HG03135 (cell line): ENCODE data around the gene PIK3CB.
A peak's percentile ranks its signal among the peaks of the same experiment; 100 is the strongest.

Source experiments
- ATAC-seq: cut with Tn5 transposase; IDR thresholded peaks from one replicate; pipeline ENCODE4 v1.9.1; 2021; ENCODE audit warnings: mild to moderate bottlenecking, moderate library complexity; ENCODE audit not compliant: unreplicated experiment

The PIK3CB gene

GRCh38 chr3:138834596-138835396, at the start of gene PIK3CB:
Gene PIK3CB (minus strand): TSS chr3:138834928. CDS start chr3:138759343, 75,585 bp downstream.
- peak; percentile 92 for ATAC-seq

- ATAC-seq = no peak
Observed at GRCh38 chr3:138881233-138881632, 46.5 kb upstream of the PIK3CB start.

GRCh38 chr3:138879541-138880380, 45.0 kb upstream of the PIK3CB start:
- no peak for ATAC-seq

GRCh38 chr3:138877226-138877625, 42.5 kb upstream of the PIK3CB start:
- no peak for ATAC-seq

GRCh38 chr3:138875754-138876664, 41.3 kb upstream of the PIK3CB start:
- no peak for ATAC-seq

- ATAC-seq = no peak
Observed at GRCh38 chr3:138875096-138875753, 40.5 kb upstream of the PIK3CB start.

- no peak for ATAC-seq
Observed at GRCh38 chr3:138873471-138874278, 38.9 kb upstream of the PIK3CB start.

- no peak for ATAC-seq
Observed at GRCh38 chr3:138872632-138873031, 37.9 kb upstream of the PIK3CB start.

- no peak for ATAC-seq
Observed at GRCh38 chr3:138867996-138868395, 33.3 kb upstream of the PIK3CB start.

GRCh38 chr3:138863776-138864113, 29.0 kb upstream of the PIK3CB start:
- no peak for ATAC-seq

- no peak for ATAC-seq
Observed at GRCh38 chr3:138862924-138863775, 28.4 kb upstream of the PIK3CB start.

- no peak for ATAC-seq
Observed at GRCh38 chr3:138862531-138862923, 27.8 kb upstream of the PIK3CB start.

- no peak for ATAC-seq
Observed at GRCh38 chr3:138861798-138862197, 27.1 kb upstream of the PIK3CB start.

GRCh38 chr3:138856799-138857198, 22.1 kb upstream of the PIK3CB start:
- ATAC-seq = no peak

- no peak for ATAC-seq
Observed at GRCh38 chr3:138854940-138855339, 20.2 kb upstream of the PIK3CB start.

- no peak for ATAC-seq
Observed at GRCh38 chr3:138854204-138854603, 19.5 kb upstream of the PIK3CB start.

- no peak for ATAC-seq
Observed at GRCh38 chr3:138850151-138850550, 15.4 kb upstream of the PIK3CB start.

- no peak for ATAC-seq
Observed at GRCh38 chr3:138849222-138849940, 14.7 kb upstream of the PIK3CB start.
